Measurements from ENCODE around the gene DIAPH2. TPM values are rescaled to one million over a fixed set of nuclear protein-coding genes. Genes with fewer than 3 reads are reported as not detected.

Gene DIAPH2
- total RNA-seq, 6 experiments from 2014 or later: 10.1 to 13.5 (median 11.6) TPM

DNA sequence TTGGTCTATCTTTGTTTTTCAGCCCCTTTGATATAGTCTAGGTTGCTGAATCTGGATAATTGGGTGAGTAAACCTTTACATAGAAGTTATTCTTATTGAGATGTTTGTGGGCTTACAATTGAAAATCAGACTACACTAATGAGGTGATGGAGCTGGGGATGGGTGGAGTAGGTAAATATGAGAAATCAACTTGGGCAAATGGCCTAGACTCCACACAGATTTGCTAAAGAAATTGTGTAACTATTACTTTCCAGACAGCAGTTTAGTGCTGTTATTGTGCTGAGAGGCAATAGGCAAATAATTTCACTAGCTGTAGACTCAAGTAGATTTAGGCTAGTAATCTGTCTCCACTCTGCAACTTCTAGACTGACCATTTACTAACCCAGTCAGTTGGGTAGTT, 8.2 kb downstream of the DIAPH2 start:
- no peak for DNase-seq
- Mint-ChIP-seq H3K9me3 (no peaks in the 10 kb centered on the region), H3K36me3 (ENCODE audit: low read depth) (peaks cover 6% of the 10 kb centered on the region; the same call in 1 of the 2 replicates), H3K4me3 (no peak overlapping the region), H3K27ac (no peak overlapping the region), H3K27me3 (ENCODE audit: insufficient read depth) (no peaks in the 10 kb centered on the region), H3K4me1 (ENCODE audit: low read depth) (peaks cover 15% of the 10 kb centered on the region)
- TF ChIP-seq, protein P1, sequence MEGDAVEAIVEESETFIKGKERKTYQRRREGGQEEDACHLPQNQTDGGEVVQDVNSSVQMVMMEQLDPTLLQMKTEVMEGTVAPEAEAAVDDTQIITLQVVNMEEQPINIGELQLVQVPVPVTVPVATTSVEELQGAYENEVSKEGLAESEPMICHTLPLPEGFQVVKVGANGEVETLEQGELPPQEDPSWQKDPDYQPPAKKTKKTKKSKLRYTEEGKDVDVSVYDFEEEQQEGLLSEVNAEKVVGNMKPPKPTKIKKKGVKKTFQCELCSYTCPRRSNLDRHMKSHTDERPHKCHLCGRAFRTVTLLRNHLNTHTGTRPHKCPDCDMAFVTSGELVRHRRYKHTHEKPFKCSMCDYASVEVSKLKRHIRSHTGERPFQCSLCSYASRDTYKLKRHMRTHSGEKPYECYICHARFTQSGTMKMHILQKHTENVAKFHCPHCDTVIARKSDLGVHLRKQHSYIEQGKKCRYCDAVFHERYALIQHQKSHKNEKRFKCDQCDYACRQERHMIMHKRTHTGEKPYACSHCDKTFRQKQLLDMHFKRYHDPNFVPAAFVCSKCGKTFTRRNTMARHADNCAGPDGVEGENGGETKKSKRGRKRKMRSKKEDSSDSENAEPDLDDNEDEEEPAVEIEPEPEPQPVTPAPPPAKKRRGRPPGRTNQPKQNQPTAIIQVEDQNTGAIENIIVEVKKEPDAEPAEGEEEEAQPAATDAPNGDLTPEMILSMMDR (IDR thresholded peaks at IDR 0.05): no peak

DNA sequence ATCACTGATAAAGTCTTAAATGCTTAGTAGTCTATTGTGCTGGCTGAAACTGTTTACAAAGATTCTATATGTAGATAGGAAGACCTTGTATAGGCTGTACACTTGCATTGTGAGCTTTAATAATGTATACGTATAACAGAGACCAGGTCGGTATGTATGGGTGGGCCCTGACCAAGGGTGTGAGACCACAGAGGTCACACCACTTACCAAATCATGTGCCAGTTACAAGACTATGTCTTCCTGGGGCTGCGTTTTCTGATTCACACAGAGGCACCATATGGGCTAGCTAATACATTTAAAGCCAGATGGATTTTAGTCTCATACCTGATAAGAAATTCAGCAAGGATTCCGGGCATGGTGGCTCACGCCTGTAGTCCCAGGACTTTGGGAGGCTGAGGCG, 8.8 kb downstream of the DIAPH2 start:
- H3K27me3 Mint-ChIP-seq (ENCODE audit: insufficient read depth): no peaks in the 10 kb centered on the region

DNA sequence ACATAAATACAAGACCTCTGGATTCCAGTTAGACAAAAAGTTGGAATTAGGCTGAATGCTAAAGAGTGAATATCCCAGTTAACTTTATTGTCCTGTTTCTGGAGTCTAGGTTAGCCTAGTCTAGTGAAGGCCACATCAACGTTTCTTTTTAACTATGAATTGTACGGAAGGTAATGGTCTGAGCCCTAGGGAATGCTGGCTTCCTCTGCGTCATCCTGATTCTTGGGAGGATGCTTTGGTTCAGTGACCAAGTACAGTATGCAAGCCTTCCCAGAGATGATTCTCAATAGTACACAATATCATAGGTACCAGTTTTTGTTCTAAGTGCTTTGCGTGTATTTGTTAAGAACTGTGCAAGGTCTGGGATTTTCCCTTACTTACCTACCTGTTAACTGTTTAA, 11.8 kb downstream of the DIAPH2 start:
- H3K27ac Mint-ChIP-seq: no peak overlapping the region
- no peaks in the 10 kb centered on the region for H3K9me3 Mint-ChIP-seq
- H3K36me3 Mint-ChIP-seq (ENCODE audit: low read depth): no peaks in the 10 kb centered on the region; the same call in 1 of the 2 replicates
- TF ChIP-seq, protein P1 (IDR thresholded peaks at IDR 0.05): no peak
- no peak overlapping the region for H3K4me3 Mint-ChIP-seq
- H3K27me3 Mint-ChIP-seq (ENCODE audit: insufficient read depth): no peaks in the 10 kb centered on the region
- peaks cover 10% of the 10 kb centered on the region; the same call in 1 of the 2 replicates for H3K4me1 Mint-ChIP-seq (ENCODE audit: low read depth)
- DNase-seq: no peak

More for the DNA sequence above, 8.8 kb downstream of the DIAPH2 start:
- peaks cover 15% of the 10 kb centered on the region for H3K4me1 Mint-ChIP-seq (ENCODE audit: low read depth)
- no peaks in the 10 kb centered on the region for H3K9me3 Mint-ChIP-seq
- H3K27ac Mint-ChIP-seq: no peak overlapping the region
- no peak overlapping the region for H3K4me3 Mint-ChIP-seq
- H3K36me3 Mint-ChIP-seq (ENCODE audit: low read depth): peaks cover 6% of the 10 kb centered on the region; the same call in 1 of the 2 replicates
- TF ChIP-seq, protein P1 (IDR thresholded peaks at IDR 0.05): no peak
- no peak for DNase-seq

DNA sequence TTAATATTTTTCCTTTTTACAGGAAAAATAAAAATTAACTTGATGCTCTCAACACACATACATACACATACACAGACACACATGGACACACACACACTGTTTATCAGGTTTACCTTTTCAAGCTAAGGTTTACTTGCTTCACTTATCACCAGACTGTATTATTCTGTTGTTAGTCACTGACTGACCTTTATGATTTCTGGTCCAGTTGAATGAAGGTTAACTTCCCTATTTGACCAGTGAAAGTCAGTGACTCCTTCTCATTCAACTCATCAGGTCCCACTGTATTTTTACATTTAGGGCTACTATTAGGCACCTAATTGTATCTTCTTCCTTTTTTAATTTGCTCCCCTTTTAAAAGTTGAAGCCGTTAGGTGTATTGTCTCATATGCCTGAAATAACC, 16.0 kb downstream of the DIAPH2 start:
- H3K27me3 Mint-ChIP-seq (ENCODE audit: insufficient read depth): no peaks in the 10 kb centered on the region
- H3K27ac Mint-ChIP-seq: no peak overlapping the region
- TF ChIP-seq, protein P1 (IDR thresholded peaks at IDR 0.05): no peak
- H3K4me3 Mint-ChIP-seq: no peak overlapping the region
- no peaks in the 10 kb centered on the region; the same call in 1 of the 2 replicates for H3K36me3 Mint-ChIP-seq (ENCODE audit: low read depth)
- H3K9me3 Mint-ChIP-seq: no peaks in the 10 kb centered on the region
- DNase-seq: no peak
- peaks cover 39% of the 10 kb centered on the region for H3K4me1 Mint-ChIP-seq (ENCODE audit: low read depth)

DNA sequence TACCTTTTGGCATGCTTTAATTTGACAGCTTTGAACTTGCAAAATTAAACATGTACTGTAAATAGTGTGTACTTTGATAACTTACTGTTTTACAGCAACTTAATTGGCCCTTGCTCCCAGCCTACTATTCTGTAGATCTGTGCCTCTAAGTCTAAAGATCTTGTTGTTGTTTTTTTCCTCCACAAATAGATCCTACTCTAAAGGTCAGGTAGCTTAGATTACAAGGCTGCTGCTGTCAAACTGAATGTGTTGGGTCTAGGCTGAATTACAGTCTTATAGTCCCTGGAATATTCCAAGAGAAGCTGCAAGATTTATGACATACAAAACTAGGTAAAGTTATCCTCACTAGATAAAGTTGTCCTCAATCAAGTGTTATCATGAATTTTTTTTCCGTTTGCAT, 18.7 kb downstream of the DIAPH2 start:
- TF ChIP-seq, protein P1 (IDR thresholded peaks at IDR 0.05): no peak
- H3K4me1 Mint-ChIP-seq (ENCODE audit: low read depth): peaks cover 57% of the 10 kb centered on the region
- no peaks in the 10 kb centered on the region for H3K9me3 Mint-ChIP-seq
- no peak overlapping the region for H3K4me3 Mint-ChIP-seq
- DNase-seq: no peak
- H3K36me3 Mint-ChIP-seq (ENCODE audit: low read depth): peaks cover 5% of the 10 kb centered on the region; the same call in 1 of the 2 replicates
- H3K27me3 Mint-ChIP-seq (ENCODE audit: insufficient read depth): no peaks in the 10 kb centered on the region
- no peak overlapping the region for H3K27ac Mint-ChIP-seq

DNA sequence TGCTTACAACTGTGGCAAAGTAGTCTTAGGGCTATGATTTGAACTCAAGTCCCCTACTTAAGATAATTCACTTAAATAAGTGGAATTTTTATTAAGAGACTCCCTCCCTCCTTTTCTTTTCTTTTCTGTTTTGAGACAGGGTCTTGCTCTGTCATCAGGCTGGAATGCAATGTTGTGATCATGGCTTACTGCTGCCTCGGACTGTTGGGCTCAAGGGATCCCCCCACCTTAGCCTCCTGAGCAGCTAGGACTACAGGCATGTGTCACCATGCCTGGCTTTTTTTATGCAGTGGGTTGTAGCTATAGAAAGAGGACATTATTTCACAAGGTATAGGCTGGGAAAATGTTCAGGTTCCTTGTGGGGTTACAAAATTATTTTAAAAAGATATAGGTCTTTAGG, 19.2 kb downstream of the DIAPH2 start:
- H3K4me3 Mint-ChIP-seq: no peak overlapping the region

More for the DNA sequence above, 19.2 kb downstream of the DIAPH2 start:
- H3K4me1 Mint-ChIP-seq (ENCODE audit: low read depth): peaks cover 57% of the 10 kb centered on the region
- TF ChIP-seq, protein P1 (IDR thresholded peaks at IDR 0.05): no peak
- no peak for DNase-seq
- H3K27ac Mint-ChIP-seq: peak overlapping the region; percentile 82
- H3K27me3 Mint-ChIP-seq (ENCODE audit: insufficient read depth): no peaks in the 10 kb centered on the region
- H3K36me3 Mint-ChIP-seq (ENCODE audit: low read depth): peaks cover 5% of the 10 kb centered on the region; the same call in 1 of the 2 replicates
- H3K9me3 Mint-ChIP-seq: no peaks in the 10 kb centered on the region
